GM18517 (cell line): Measurements from ENCODE around the gene NUDT21.
"Not testable (repeated sequence)": the region's sequence is repeated elsewhere in the genome, so short reads cannot be mapped to it uniquely, and the experiment has no call there.

Experiments used
- ATAC-seq: cut with Tn5 transposase; IDR thresholded peaks from one replicate; pipeline ENCODE4 v1.9.1; 2021; ENCODE audit warnings: mild to moderate bottlenecking, moderate library complexity; ENCODE audit not compliant: unreplicated experiment

Gene NUDT21

GRCh38 chr16:56450986-56451752 is at the start of gene NUDT21, which contains the start of gene OGFOD1:
TSS of gene NUDT21 (minus strand) at chr16:56451332. CDS start at chr16:56451202, 130 bp downstream.
TSS of gene OGFOD1 (plus strand) at chr16:56451554. CDS start at chr16:56451613, 59 bp downstream.
- peak; percentile 97 for ATAC-seq

GRCh38 chr16:56493815-56494214 is 42.7 kb upstream of the NUDT21 start:
- no peak for ATAC-seq

- ATAC-seq: no peak
Measured at GRCh38 chr16:56493126-56493525, 42.0 kb upstream of the NUDT21 start.

GRCh38 chr16:56491657-56492261 is 40.6 kb upstream of the NUDT21 start:
- no peak for ATAC-seq

- not testable (repeated sequence) for ATAC-seq
Measured at GRCh38 chr16:56488868-56489267, 37.7 kb upstream of the NUDT21 start.

- no peak for ATAC-seq
Measured at GRCh38 chr16:56488035-56488434, 36.9 kb upstream of the NUDT21 start.

- ATAC-seq: no peak
Measured at GRCh38 chr16:56483394-56483793, 32.3 kb upstream of the NUDT21 start.

GRCh38 chr16:56482683-56483236 is 31.6 kb upstream of the NUDT21 start:
- no peak for ATAC-seq

- ATAC-seq: no peak
Measured at GRCh38 chr16:56481468-56482122, 30.5 kb upstream of the NUDT21 start.

- no peak for ATAC-seq
Measured at GRCh38 chr16:56480776-56481467, 29.8 kb upstream of the NUDT21 start.

GRCh38 chr16:56479469-56479868 is 28.3 kb upstream of the NUDT21 start:
- ATAC-seq: no peak

GRCh38 chr16:56478281-56479049 is 27.3 kb upstream of the NUDT21 start:
- no peak for ATAC-seq

- no peak for ATAC-seq
Measured at GRCh38 chr16:56477096-56477878, 26.2 kb upstream of the NUDT21 start.

- no peak for ATAC-seq
Measured at GRCh38 chr16:56475201-56475600, 24.1 kb upstream of the NUDT21 start.

GRCh38 chr16:56470666-56471065 is 19.5 kb upstream of the NUDT21 start:
- ATAC-seq: no peak

- no peak for ATAC-seq
Measured at GRCh38 chr16:56470232-56470631, 19.1 kb upstream of the NUDT21 start.

GRCh38 chr16:56469748-56470147 is 18.6 kb upstream of the NUDT21 start:
- no peak for ATAC-seq

GRCh38 chr16:56468800-56469199 is 17.7 kb upstream of the NUDT21 start:
- no peak for ATAC-seq

- ATAC-seq: no peak
Measured at GRCh38 chr16:56466344-56466743, 15.2 kb upstream of the NUDT21 start.
